Cardiac fibroblast (primary cell): Measurements from ENCODE around the gene IRAK3.
"Not testable (repeated sequence)": the region's sequence is repeated elsewhere in the genome, so short reads cannot be mapped to it uniquely, and the experiment has no call there.

Source experiments
- DNase-seq, 2 donors: peaks; one replicate each; pipeline versions ENCODE4 v3.0.0 to v3.0.0-alpha.2; 2010; ENCODE audit warnings: low read depth in 2 of 2
- H3K4me3 ChIP-seq, 2 donors: replicated peaks in 1 of 2; 1 replicate in 1 of 2; 2 replicates in 1 of 2; pipeline ENCODE4 v1.5.1; 2011; ENCODE audit warnings: low read depth in 2 of 2, low read length in 2 of 2, mild to moderate bottlenecking in 2 of 2, moderate library complexity in 1 of 2
- CTCF ChIP-seq: IDR thresholded peaks from one replicate; pipeline ENCODE4 v1.5.1; 2011; ENCODE audit warnings: low read depth, mild to moderate bottlenecking, low read length, inconsistent platforms

Gene IRAK3

GRCh38 chr12:66301944-66302826, 113.2 kb downstream of the IRAK3 start, which contains the start of gene HELB:
Gene HELB, plus strand, starts transcription at chr12:66302493. Its CDS starts 111 bp downstream, at chr12:66302604.
- no peak for TF ChIP-seq CTCF
- H3K4me3 ChIP-seq = peak within 1 kb of the TSS; percentile 73 to 82
- peak; percentile 97 for DNase-seq

GRCh38 chr12:66302827-66303169, 113.8 kb downstream of the IRAK3 start:
- DNase-seq = no peak
- no peak for TF ChIP-seq CTCF
- H3K4me3 ChIP-seq = peak overlapping the region; percentile 73 to 82

DNA sequence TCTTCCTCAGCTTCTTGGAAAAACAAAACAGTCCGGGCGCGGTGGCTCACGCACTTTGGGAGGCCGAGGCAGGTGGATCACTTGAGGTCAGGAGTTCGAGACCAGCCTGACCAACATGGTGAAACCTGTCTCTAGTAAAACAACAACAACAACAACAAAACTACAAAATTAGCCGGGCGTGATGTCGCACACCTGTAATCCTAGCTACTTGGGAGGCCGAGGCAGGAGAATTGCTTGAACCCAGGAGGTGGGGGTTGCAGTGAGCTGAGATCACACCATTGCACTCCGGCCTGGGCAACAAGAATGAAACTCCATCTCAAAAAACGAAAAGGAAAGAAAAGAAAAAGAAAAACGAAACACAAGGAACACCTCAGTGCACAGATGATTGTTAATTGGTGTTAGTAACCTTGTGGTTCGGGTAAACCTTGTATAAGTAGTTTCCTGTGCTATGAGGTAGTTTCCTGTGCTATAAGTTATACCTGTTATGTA, 114.3 kb downstream of the IRAK3 start:
- not testable (repeated sequence) for H3K4me3 ChIP-seq, DNase-seq
